Astrocyte (in vitro differentiated cells and primary cell): ENCODE results near the gene STK17A.

Experiments used
- EZH2 ChIP-seq: IDR thresholded peaks from 2 replicates; pipeline ENCODE4 v1.6.1; 2012; ENCODE audit warnings: mild to moderate bottlenecking, low read length, inconsistent platforms; ENCODE audit not compliant: insufficient read depth
- TF ChIP-seq, protein P1 (sequence below): IDR thresholded peaks from 2 replicates; pipeline ENCODE4 v1.5.1; 2011; ENCODE audit warnings: low read depth, mild to moderate bottlenecking, inconsistent platforms, low read length, moderate library complexity; ENCODE audit not compliant: insufficient read depth

DNA sequence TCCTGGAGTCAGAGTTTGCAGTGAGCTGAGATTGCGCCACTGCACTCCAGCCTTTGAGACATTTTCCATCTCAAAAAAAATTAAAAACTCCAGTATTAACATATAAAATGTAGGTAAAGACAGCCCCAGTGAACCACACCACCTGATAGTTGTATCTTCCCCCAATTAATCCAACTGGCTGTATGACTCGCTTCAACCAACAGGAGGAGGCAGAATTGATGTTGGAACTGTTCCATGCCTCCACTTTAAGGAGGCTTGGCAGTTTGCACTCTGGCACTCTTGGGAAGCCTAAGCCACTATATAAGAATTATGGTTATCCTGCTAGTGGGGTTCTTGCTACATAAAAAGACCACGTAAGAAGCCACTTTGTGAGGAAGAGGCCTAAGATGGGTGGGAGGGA lies 72.7 kb downstream of the STK17A start:
- TF ChIP-seq, protein P1, sequence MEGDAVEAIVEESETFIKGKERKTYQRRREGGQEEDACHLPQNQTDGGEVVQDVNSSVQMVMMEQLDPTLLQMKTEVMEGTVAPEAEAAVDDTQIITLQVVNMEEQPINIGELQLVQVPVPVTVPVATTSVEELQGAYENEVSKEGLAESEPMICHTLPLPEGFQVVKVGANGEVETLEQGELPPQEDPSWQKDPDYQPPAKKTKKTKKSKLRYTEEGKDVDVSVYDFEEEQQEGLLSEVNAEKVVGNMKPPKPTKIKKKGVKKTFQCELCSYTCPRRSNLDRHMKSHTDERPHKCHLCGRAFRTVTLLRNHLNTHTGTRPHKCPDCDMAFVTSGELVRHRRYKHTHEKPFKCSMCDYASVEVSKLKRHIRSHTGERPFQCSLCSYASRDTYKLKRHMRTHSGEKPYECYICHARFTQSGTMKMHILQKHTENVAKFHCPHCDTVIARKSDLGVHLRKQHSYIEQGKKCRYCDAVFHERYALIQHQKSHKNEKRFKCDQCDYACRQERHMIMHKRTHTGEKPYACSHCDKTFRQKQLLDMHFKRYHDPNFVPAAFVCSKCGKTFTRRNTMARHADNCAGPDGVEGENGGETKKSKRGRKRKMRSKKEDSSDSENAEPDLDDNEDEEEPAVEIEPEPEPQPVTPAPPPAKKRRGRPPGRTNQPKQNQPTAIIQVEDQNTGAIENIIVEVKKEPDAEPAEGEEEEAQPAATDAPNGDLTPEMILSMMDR: no peak
- no peak for TF ChIP-seq EZH2
